ENCODE data around the gene C13orf42.

The C13orf42 gene

GRCh38 chr13:51063909-51064308 lies 47.2 kb downstream of the C13orf42 start:
- no peak overlapping the region for H3K27ac ChIP-seq

GRCh38 chr13:51058461-51059167 lies 52.5 kb downstream of the C13orf42 start:
- TF ChIP-seq CTCF (conservative IDR thresholded peaks at IDR 0.05), result no peak
- no peak overlapping the region for H3K27ac ChIP-seq

More at GRCh38 chr13:51063909-51064308, 47.2 kb downstream of the C13orf42 start:
- no peak for TF ChIP-seq CTCF (conservative IDR thresholded peaks at IDR 0.05)

- no peak for TF ChIP-seq CTCF (conservative IDR thresholded peaks at IDR 0.05)
- no peak overlapping the region for H3K27ac ChIP-seq
Measured at GRCh38 chr13:51057906-51058305, 53.2 kb downstream of the C13orf42 start.

- no peak for TF ChIP-seq CTCF (conservative IDR thresholded peaks at IDR 0.05)
- H3K27ac ChIP-seq, result no peak overlapping the region
Measured at GRCh38 chr13:51057001-51057400, 54.1 kb downstream of the C13orf42 start.

- no peak overlapping the region for H3K27ac ChIP-seq
- TF ChIP-seq CTCF (conservative IDR thresholded peaks at IDR 0.05), result no peak
Measured at GRCh38 chr13:51052581-51052980, 58.5 kb downstream of the C13orf42 start.

GRCh38 chr13:51050021-51050830 lies 60.8 kb downstream of the C13orf42 start:
- no peak overlapping the region for H3K27ac ChIP-seq
- no peak for TF ChIP-seq CTCF (conservative IDR thresholded peaks at IDR 0.05)

GRCh38 chr13:51048616-51049015 lies 62.5 kb downstream of the C13orf42 start:
- TF ChIP-seq CTCF (conservative IDR thresholded peaks at IDR 0.05), result no peak
- H3K27ac ChIP-seq, result no peak overlapping the region
